ENCODE measurements around the gene OBSCN. TPM values are rescaled to one million over a fixed set of nuclear protein-coding genes. Genes with fewer than 3 reads are reported as not detected.
A peak's percentile ranks its signal among the peaks of the same experiment; 100 is the strongest.

The OBSCN gene
- total RNA-seq, 1 donor from 2014 or later, result 25.7 TPM

DNA sequence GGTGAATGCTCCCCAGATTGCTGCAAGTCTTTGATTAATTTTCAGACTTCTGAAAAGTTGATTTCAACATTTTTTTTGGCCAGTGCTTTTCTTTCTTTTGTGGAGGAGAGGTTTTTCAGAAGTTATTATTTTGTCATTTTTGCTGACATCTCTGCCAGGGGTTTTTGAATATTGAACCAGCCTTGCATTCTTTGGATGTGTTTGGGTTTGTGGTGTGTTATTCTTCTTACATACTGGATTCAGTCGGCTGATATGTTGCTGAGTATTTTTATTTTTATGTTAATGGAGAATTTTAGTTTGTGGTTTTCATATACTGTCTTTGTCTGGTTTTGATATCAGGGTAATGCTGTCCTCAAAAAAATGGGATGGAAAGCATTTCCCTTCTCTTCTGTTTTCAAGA is 25.3 kb downstream of the OBSCN start:
- TF ChIP-seq, protein P1, sequence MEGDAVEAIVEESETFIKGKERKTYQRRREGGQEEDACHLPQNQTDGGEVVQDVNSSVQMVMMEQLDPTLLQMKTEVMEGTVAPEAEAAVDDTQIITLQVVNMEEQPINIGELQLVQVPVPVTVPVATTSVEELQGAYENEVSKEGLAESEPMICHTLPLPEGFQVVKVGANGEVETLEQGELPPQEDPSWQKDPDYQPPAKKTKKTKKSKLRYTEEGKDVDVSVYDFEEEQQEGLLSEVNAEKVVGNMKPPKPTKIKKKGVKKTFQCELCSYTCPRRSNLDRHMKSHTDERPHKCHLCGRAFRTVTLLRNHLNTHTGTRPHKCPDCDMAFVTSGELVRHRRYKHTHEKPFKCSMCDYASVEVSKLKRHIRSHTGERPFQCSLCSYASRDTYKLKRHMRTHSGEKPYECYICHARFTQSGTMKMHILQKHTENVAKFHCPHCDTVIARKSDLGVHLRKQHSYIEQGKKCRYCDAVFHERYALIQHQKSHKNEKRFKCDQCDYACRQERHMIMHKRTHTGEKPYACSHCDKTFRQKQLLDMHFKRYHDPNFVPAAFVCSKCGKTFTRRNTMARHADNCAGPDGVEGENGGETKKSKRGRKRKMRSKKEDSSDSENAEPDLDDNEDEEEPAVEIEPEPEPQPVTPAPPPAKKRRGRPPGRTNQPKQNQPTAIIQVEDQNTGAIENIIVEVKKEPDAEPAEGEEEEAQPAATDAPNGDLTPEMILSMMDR (IDR thresholded peaks at IDR 0.05; ENCODE audit: partially characterized antibody, unreplicated experiment), result no peak
- Mint-ChIP-seq H3K36me3 (ENCODE audit: unreplicated experiment) (peaks cover 11% of the 10 kb centered on the region), H3K9me3 (ENCODE audit: unreplicated experiment) (no peaks in the 10 kb centered on the region), H3K27me3 (ENCODE audit: unreplicated experiment) (no peaks in the 10 kb centered on the region), H3K4me1 (ENCODE audit: low read depth, unreplicated experiment) (no peaks in the 10 kb centered on the region), H3K27ac (ENCODE audit: unreplicated experiment) (no peak overlapping the region), H3K4me3 (ENCODE audit: unreplicated experiment) (no peak overlapping the region)
- no peak for DNase-seq

DNA sequence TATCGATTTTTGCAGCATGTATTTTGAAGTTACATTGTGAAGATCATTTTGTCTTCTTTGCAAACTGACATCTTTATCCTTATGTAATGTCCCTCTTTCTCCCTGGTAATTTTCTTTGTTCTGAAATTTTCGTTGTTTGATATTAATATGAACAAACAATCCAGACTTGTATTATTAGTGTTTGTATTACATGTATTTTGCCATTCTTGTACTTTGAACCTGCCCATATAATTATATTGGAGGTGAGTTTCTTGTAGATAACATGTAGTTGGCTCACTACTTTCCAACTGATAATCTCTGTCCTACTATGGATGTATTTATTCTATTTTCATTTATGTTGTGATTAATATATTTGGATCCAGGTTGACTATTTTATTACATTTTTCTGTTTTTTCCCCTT is 27.1 kb downstream of the OBSCN start:
- Mint-ChIP-seq H3K36me3 (ENCODE audit: unreplicated experiment) (peaks cover 18% of the 10 kb centered on the region), H3K9me3 (ENCODE audit: unreplicated experiment) (no peaks in the 10 kb centered on the region)
- no peak for DNase-seq

DNA sequence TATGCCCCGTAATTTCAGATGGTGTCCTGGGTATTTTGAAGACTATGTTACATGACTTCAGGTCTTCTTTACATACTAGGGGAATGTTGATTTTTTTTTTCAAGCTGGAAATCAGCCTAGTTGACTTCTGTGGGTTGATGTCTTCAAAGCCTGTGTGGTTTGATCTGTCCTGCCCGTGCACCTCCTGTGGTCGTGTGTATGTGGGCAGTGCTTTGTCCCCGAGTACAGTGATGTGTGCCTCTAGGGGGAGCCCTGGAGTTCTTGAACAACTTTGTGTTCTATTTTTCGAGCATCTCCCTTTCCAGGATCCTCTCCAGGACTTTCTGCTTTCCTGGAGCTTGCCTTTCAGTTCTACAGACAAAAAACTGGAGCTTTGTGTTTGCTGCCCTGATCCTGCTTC is 28.9 kb downstream of the OBSCN start:
- no peak for DNase-seq
- H3K4me3 Mint-ChIP-seq (ENCODE audit: unreplicated experiment), result no peak overlapping the region
- peaks cover 2% of the 10 kb centered on the region for H3K27me3 Mint-ChIP-seq (ENCODE audit: unreplicated experiment)
- H3K36me3 Mint-ChIP-seq (ENCODE audit: unreplicated experiment), result peaks cover 27% of the 10 kb centered on the region
- TF ChIP-seq, protein P1 (IDR thresholded peaks at IDR 0.05; ENCODE audit: partially characterized antibody, unreplicated experiment), result peak; percentile 46
- no peaks in the 10 kb centered on the region for H3K4me1 Mint-ChIP-seq (ENCODE audit: low read depth, unreplicated experiment)
- peaks cover 6% of the 10 kb centered on the region for H3K9me3 Mint-ChIP-seq (ENCODE audit: unreplicated experiment)
- no peak overlapping the region for H3K27ac Mint-ChIP-seq (ENCODE audit: unreplicated experiment)

More for the DNA sequence above, 27.1 kb downstream of the OBSCN start:
- Mint-ChIP-seq H3K4me1 (ENCODE audit: low read depth, unreplicated experiment) (no peaks in the 10 kb centered on the region), H3K27ac (ENCODE audit: unreplicated experiment) (no peak overlapping the region), H3K4me3 (ENCODE audit: unreplicated experiment) (no peak overlapping the region), H3K27me3 (ENCODE audit: unreplicated experiment) (no peaks in the 10 kb centered on the region)
- TF ChIP-seq, protein P1 (IDR thresholded peaks at IDR 0.05; ENCODE audit: partially characterized antibody, unreplicated experiment), result no peak

DNA sequence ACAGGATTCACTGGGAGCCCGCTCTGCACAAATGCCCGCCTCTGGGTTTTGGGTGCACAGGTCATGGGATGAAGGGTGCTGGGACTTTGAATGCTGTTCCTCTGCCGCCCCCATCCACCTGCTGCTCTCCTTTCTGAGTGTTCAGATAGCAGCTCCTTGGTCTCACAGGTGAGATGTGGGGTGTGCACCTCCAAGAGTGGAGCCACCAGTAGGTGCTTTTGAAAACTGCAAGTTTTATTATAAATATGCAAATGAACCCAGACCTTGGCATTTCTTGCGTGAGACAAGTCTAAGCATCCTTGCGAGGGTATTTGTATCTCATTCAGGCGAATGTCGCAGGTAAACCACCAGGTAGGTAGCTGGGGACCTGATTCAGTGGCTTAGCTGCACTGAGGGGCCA is 30.2 kb downstream of the OBSCN start:
- Mint-ChIP-seq H3K36me3 (ENCODE audit: unreplicated experiment) (peaks cover 38% of the 10 kb centered on the region), H3K4me1 (ENCODE audit: low read depth, unreplicated experiment) (no peaks in the 10 kb centered on the region), H3K9me3 (ENCODE audit: unreplicated experiment) (peaks cover 6% of the 10 kb centered on the region), H3K27ac (ENCODE audit: unreplicated experiment) (no peak overlapping the region), H3K4me3 (ENCODE audit: unreplicated experiment) (no peak overlapping the region), H3K27me3 (ENCODE audit: unreplicated experiment) (peaks cover 2% of the 10 kb centered on the region)
- DNase-seq, result no peak
- TF ChIP-seq, protein P1 (IDR thresholded peaks at IDR 0.05; ENCODE audit: partially characterized antibody, unreplicated experiment), result no peak

DNA sequence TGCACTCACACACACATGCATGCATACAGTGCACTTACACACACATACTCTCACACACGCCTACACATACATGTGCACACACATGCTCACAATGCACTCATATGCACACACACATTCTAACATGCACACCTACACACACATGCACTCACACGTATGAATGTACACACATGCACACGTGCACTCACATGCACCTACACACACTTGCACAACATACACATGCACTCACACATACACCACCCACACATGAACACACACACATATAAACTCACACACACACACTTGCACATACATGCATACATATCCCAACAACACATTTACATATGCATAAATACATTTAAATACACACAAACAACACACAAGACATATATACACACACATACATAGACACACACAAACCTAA is 30.6 kb downstream of the OBSCN start:
- H3K27me3 Mint-ChIP-seq (ENCODE audit: unreplicated experiment), result peaks cover 2% of the 10 kb centered on the region
- DNase-seq, result no peak
- no peak overlapping the region for H3K27ac Mint-ChIP-seq (ENCODE audit: unreplicated experiment)
- H3K4me1 Mint-ChIP-seq (ENCODE audit: low read depth, unreplicated experiment), result no peaks in the 10 kb centered on the region
- H3K9me3 Mint-ChIP-seq (ENCODE audit: unreplicated experiment), result peaks cover 8% of the 10 kb centered on the region
- no peak overlapping the region for H3K4me3 Mint-ChIP-seq (ENCODE audit: unreplicated experiment)
- TF ChIP-seq, protein P1 (IDR thresholded peaks at IDR 0.05; ENCODE audit: partially characterized antibody, unreplicated experiment), result no peak
- peaks cover 40% of the 10 kb centered on the region for H3K36me3 Mint-ChIP-seq (ENCODE audit: unreplicated experiment)

Data from glutamatergic neuron (in vitro differentiated cells).